ENCODE results near the gene SKIDA1.

Gene SKIDA1

GRCh38 chr10:21534604-21535493, 9.4 kb upstream of the SKIDA1 start:
- peak overlapping the region; percentile 54 for H3K4me3 ChIP-seq (replicated peaks; ENCODE audit: insufficient read depth, low read length)
- peak in 1 of 2 experiments; percentile 10 for DNase-seq (ENCODE audit: low read depth in 1 of 2, low spot score in 1 of 2)
- no peaks in the 10 kb centered on the region for H3K27me3 ChIP-seq (ENCODE audit: insufficient read depth, poor library complexity, severe bottlenecking)
- H3K27ac ChIP-seq (replicated peaks): peak overlapping the region; percentile 72
- no peak for TF ChIP-seq GABPA (IDR thresholded peaks at IDR 0.05; ENCODE audit: low read depth)
- TF ChIP-seq CTCF (IDR thresholded peaks at IDR 0.05; ENCODE audit: insufficient read depth, low read length): no peak

- no peaks in the 10 kb centered on the region for H3K27me3 ChIP-seq (ENCODE audit: insufficient read depth, poor library complexity, severe bottlenecking)
- peak overlapping the region; percentile 72 for H3K27ac ChIP-seq (replicated peaks)
- peak overlapping the region; percentile 54 for H3K4me3 ChIP-seq (replicated peaks; ENCODE audit: insufficient read depth, low read length)
- TF ChIP-seq SPI1 (IDR thresholded peaks at IDR 0.05; ENCODE audit: borderline replicate concordance, low read depth) (no peak), GABPA (IDR thresholded peaks at IDR 0.05; ENCODE audit: low read depth) (no peak), REST (IDR thresholded peaks at IDR 0.05; ENCODE audit: insufficient replicate concordance, low read depth) (no peak), CTCF (IDR thresholded peaks at IDR 0.05; ENCODE audit: insufficient read depth, low read length) (no peak), POLR2AphosphoS5 (IDR thresholded peaks at IDR 0.05; ENCODE audit: low read depth) (no peak)
- no peak for DNase-seq (ENCODE audit: low read depth in 1 of 2, low spot score in 1 of 2)
Observed at GRCh38 chr10:21534280-21534586, 8.8 kb upstream of the SKIDA1 start.

GRCh38 chr10:21533467-21534279, 8.2 kb upstream of the SKIDA1 start, which contains the start of gene MLLT10:
MLLT10 (plus strand) TSS chr10:21534232; CDS start chr10:21534645, 413 bp downstream.
- H3K27ac ChIP-seq (replicated peaks): peak within 1 kb of the TSS; percentile 94
- TF ChIP-seq CTCF (IDR thresholded peaks at IDR 0.05; ENCODE audit: insufficient read depth, low read length) (no peak), POLR2AphosphoS5 (IDR thresholded peaks at IDR 0.05; ENCODE audit: low read depth) (no peak; the same call in 1 of the 2 replicates), REST (IDR thresholded peaks at IDR 0.05; ENCODE audit: insufficient replicate concordance, low read depth) (peak; percentile 45)
- peak within 1 kb of the TSS; percentile 54 for H3K4me3 ChIP-seq (replicated peaks; ENCODE audit: insufficient read depth, low read length)
- peak; percentile 71 to 86 for DNase-seq (ENCODE audit: low read depth in 1 of 2, low spot score in 1 of 2)
- H3K27me3 ChIP-seq (ENCODE audit: insufficient read depth, poor library complexity, severe bottlenecking): no peaks in the 10 kb centered on the region
